Prostate gland (tissue), 2 donors: ENCODE data around the gene HPS1.

ENCODE experiments used
- POLR2A ChIP-seq: fragments of 450-650 bp; IDR thresholded peaks from one replicate; pipeline ENCODE4 v1.6.1; 2016; ENCODE audit warnings: antibody characterized with exemption, mild to moderate bottlenecking
- TF ChIP-seq, protein P1 (sequence below), 4 experiments: fragments of 200-600 bp in 2 of 4; fragments of 450-650 bp in 2 of 4; sonication (generic) in 2 of 4; IDR thresholded peaks; 1 replicate in 3 of 4; 2 replicates in 1 of 4; pipeline ENCODE4 v1.5.1; 2016 to 2019; ENCODE audit warnings: antibody characterized with exemption in 4 of 4, mild to moderate bottlenecking in 2 of 4, moderate library complexity in 2 of 4

DNA sequence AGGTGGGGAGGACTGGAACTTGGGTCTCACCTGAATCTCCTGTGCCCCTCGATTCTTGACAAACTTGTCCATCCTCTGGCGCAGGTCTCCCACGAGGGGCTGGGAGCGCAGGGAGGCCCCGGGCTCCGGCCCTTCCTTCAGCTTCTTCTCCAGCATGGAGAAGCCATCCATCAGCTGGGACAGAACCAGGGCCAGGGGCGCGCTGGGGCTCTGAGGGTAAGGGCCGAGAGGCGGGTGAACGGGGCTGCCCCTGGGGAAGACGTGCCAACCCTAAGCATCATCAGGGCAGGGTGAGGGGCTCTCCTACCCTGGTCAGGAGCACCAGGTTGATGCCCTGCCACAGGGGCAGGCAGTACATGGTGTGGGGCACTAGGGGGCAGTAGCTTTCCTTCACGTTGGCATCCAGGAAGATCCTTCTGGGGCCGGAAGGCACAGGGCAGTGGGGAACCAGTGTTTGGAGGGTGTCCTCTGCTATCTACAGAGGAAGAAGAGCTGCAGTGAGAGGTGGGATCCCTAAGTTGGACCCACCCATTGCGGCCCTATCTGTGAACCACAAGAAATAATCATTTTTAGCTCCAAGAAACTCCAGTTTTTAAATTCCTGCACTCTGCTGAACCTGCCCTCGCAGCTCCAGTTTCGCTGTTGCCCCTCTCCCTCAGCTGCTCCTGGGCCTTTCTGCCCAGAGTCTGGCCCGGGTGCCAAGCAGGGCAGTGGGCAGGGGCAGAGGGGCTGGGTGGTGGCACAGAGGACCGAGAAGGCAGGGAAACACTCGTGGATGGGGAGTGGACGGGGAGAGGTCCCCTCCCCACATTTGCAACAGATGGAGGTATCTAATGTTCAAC is 21.0 kb downstream of the HPS1 start:
- no peak for TF ChIP-seq POLR2A
- TF ChIP-seq, protein P1, sequence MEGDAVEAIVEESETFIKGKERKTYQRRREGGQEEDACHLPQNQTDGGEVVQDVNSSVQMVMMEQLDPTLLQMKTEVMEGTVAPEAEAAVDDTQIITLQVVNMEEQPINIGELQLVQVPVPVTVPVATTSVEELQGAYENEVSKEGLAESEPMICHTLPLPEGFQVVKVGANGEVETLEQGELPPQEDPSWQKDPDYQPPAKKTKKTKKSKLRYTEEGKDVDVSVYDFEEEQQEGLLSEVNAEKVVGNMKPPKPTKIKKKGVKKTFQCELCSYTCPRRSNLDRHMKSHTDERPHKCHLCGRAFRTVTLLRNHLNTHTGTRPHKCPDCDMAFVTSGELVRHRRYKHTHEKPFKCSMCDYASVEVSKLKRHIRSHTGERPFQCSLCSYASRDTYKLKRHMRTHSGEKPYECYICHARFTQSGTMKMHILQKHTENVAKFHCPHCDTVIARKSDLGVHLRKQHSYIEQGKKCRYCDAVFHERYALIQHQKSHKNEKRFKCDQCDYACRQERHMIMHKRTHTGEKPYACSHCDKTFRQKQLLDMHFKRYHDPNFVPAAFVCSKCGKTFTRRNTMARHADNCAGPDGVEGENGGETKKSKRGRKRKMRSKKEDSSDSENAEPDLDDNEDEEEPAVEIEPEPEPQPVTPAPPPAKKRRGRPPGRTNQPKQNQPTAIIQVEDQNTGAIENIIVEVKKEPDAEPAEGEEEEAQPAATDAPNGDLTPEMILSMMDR (IDR thresholded peaks at IDR 0.05) = peak in 3 of 4 experiments; percentile 17 to 64 (median 30)
